SK-N-SH treated with all-trans-retinoic acid at 6 μM for 48 hours (cell line): ENCODE data around the gene GGACT.

Source experiments
- ATAC-seq: fragments of 200-7000 bp; cut with Tn5 transposase; 3 replicates; pipeline ENCODE4 v1.9.1; 2020; ENCODE audit warnings: mild to moderate bottlenecking, moderate library complexity
- ARNTL ChIP-seq: fragments of 450-650 bp; formaldehyde crosslinking; IDR thresholded peaks from 2 replicates; pipeline ENCODE4 v1.5.0; 2020; ENCODE audit warnings: low read depth, mild to moderate bottlenecking, moderate library complexity, borderline replicate concordance
- CREB5 ChIP-seq: fragments of 250-450 bp; sonication (Bioruptor Pico); IDR thresholded peaks from 2 replicates; pipeline ENCODE4 v1.5.1; 2020; ENCODE audit warnings: low read depth, mild to moderate bottlenecking, moderate library complexity
- CSDC2 ChIP-seq: fragments of 250-450 bp; sonication (Bioruptor Pico); IDR thresholded peaks from 2 replicates; pipeline ENCODE4 v1.5.0; 2020; ENCODE audit warnings: mild to moderate bottlenecking, moderate library complexity
- CSRNP3 ChIP-seq: fragments of 250-450 bp; sonication (Bioruptor Pico); IDR thresholded peaks from 2 replicates; pipeline ENCODE4 v1.5.1; 2021; ENCODE audit warnings: mild to moderate bottlenecking, moderate library complexity
- ESRRG ChIP-seq: fragments of 250-450 bp; sonication (Bioruptor Pico); IDR thresholded peaks from 2 replicates; pipeline ENCODE4 v1.6.1; 2021; ENCODE audit warnings: mild to moderate bottlenecking
- GLIS3 ChIP-seq: fragments of 250-450 bp; sonication (Bioruptor Pico); IDR thresholded peaks from 2 replicates; pipeline ENCODE4 v1.5.0; 2020; ENCODE audit warnings: mild to moderate bottlenecking, moderate library complexity
- ISL1 ChIP-seq: fragments of 250-450 bp; sonication (Bioruptor Pico); IDR thresholded peaks from 2 replicates; pipeline ENCODE4 v2.1.2; 2022; ENCODE audit warnings: mild to moderate bottlenecking, moderate library complexity
- OSR1 ChIP-seq: fragments of 250-450 bp; sonication (Bioruptor Pico); IDR thresholded peaks from 2 replicates; pipeline ENCODE4 v1.8.0; 2022; ENCODE audit warnings: moderate library complexity, mild to moderate bottlenecking, inconsistent platforms
- PPARA ChIP-seq: fragments of 250-450 bp; sonication (Bioruptor Pico); IDR thresholded peaks from 2 replicates; pipeline ENCODE4 v1.5.0; 2020; ENCODE audit warnings: mild to moderate bottlenecking, borderline replicate concordance
- RARB ChIP-seq: fragments of 250-450 bp; sonication (Bioruptor Pico); IDR thresholded peaks from 2 replicates; pipeline ENCODE4 v1.8.0; 2021; ENCODE audit warnings: mild to moderate bottlenecking, moderate library complexity
- SNAI2 ChIP-seq: fragments of 250-450 bp; sonication (Bioruptor Pico); IDR thresholded peaks from 2 replicates; pipeline ENCODE4 v1.5.0; 2020; ENCODE audit warnings: mild to moderate bottlenecking, moderate library complexity
- TCF4 ChIP-seq: fragments of 250-450 bp; sonication (Bioruptor Pico); IDR thresholded peaks from 2 replicates; pipeline ENCODE4 v1.8.0; 2021; ENCODE audit warnings: mild to moderate bottlenecking, moderate library complexity, borderline replicate concordance
- TOX ChIP-seq: fragments of 250-450 bp; sonication (Bioruptor Pico); IDR thresholded peaks from 2 replicates; pipeline ENCODE4 v1.8.0; 2021; ENCODE audit warnings: mild to moderate bottlenecking, moderate library complexity, borderline replicate concordance
- TSHZ2 ChIP-seq: fragments of 250-450 bp; sonication (Bioruptor Pico); IDR thresholded peaks from 2 replicates; pipeline ENCODE4 v1.5.0; 2020; ENCODE audit warnings: mild to moderate bottlenecking, moderate library complexity
- ZC3H10 ChIP-seq: fragments of 250-450 bp; sonication (Bioruptor Pico); IDR thresholded peaks from 2 replicates; pipeline ENCODE4 v1.5.1; 2021; ENCODE audit warnings: mild to moderate bottlenecking, moderate library complexity
- ZFP3 ChIP-seq: fragments of 250-450 bp; sonication (Bioruptor Pico); IDR thresholded peaks from 2 replicates; pipeline ENCODE4 v1.5.0; 2020; ENCODE audit warnings: mild to moderate bottlenecking, moderate library complexity
- ZFP30 ChIP-seq: fragments of 450-650 bp; formaldehyde crosslinking; IDR thresholded peaks from 2 replicates; pipeline ENCODE4 v1.5.0; 2022; ENCODE audit warnings: mild to moderate bottlenecking, moderate library complexity
- ZNF565 ChIP-seq: fragments of 450-650 bp; formaldehyde crosslinking; conservative IDR thresholded peaks from 2 replicates; pipeline ENCODE4 v1.5.0; 2020; ENCODE audit warnings: low read depth, mild to moderate bottlenecking, moderate library complexity
- ZNF70 ChIP-seq: fragments of 450-650 bp; formaldehyde crosslinking; IDR thresholded peaks from 2 replicates; pipeline ENCODE4 v1.5.0; 2020; ENCODE audit warnings: mild to moderate bottlenecking, moderate library complexity
- ZNF8 ChIP-seq: fragments of 450-650 bp; formaldehyde crosslinking; IDR thresholded peaks from 2 replicates; pipeline ENCODE4 v1.5.0; 2020; ENCODE audit warnings: mild to moderate bottlenecking, moderate library complexity
- TF ChIP-seq, protein P1 (sequence below): fragments of 250-450 bp; sonication (Bioruptor Pico); IDR thresholded peaks from 2 replicates; pipeline ENCODE4 v1.8.0; 2021; ENCODE audit warnings: low read depth, mild to moderate bottlenecking, moderate library complexity, borderline replicate concordance

Gene GGACT

GRCh38 chr13:100519626-100520025 is 69.0 kb downstream of the GGACT start (continued):
- TF ChIP-seq SNAI2 (CRISPR knock-in tag) (no peak), ZFP30 (CRISPR knock-in tag) (no peak), GLIS3 (no peak), ZFP3 (CRISPR knock-in tag) (no peak), OSR1 (CRISPR knock-in tag) (no peak), ZC3H10 (CRISPR knock-in tag) (no peak), ARNTL (no peak), CREB5 (CRISPR knock-in tag) (no peak), ZNF565 (no peak), ESRRG (CRISPR knock-in tag) (no peak), TSHZ2 (CRISPR knock-in tag) (no peak), ZNF70 (CRISPR knock-in tag) (no peak)

GRCh38 chr13:100518394-100519062 is 70.1 kb downstream of the GGACT start:
- ATAC-seq = no peak
- TF ChIP-seq RARB (CRISPR knock-in tag) (no peak), CSRNP3 (CRISPR knock-in tag) (no peak), TCF4 (CRISPR knock-in tag) (no peak), TOX (CRISPR knock-in tag) (no peak), SNAI2 (CRISPR knock-in tag) (no peak), ZNF8 (CRISPR knock-in tag) (no peak), PPARA (no peak), ZFP30 (CRISPR knock-in tag) (no peak)

GRCh38 chr13:100517728-100518127 is 70.9 kb downstream of the GGACT start:
- no peak for ATAC-seq
- no peak for TF ChIP-seq ISL1 (CRISPR knock-in tag)
- TF ChIP-seq SNAI2 (CRISPR knock-in tag) = no peak
- no peak for TF ChIP-seq ZFP30 (CRISPR knock-in tag)
- no peak for TF ChIP-seq ESRRG (CRISPR knock-in tag)
- no peak for TF ChIP-seq TCF4 (CRISPR knock-in tag)
- no peak for TF ChIP-seq OSR1 (CRISPR knock-in tag)
- no peak for TF ChIP-seq ZNF565
- TF ChIP-seq CSRNP3 (CRISPR knock-in tag) = no peak
- TF ChIP-seq, protein P1, sequence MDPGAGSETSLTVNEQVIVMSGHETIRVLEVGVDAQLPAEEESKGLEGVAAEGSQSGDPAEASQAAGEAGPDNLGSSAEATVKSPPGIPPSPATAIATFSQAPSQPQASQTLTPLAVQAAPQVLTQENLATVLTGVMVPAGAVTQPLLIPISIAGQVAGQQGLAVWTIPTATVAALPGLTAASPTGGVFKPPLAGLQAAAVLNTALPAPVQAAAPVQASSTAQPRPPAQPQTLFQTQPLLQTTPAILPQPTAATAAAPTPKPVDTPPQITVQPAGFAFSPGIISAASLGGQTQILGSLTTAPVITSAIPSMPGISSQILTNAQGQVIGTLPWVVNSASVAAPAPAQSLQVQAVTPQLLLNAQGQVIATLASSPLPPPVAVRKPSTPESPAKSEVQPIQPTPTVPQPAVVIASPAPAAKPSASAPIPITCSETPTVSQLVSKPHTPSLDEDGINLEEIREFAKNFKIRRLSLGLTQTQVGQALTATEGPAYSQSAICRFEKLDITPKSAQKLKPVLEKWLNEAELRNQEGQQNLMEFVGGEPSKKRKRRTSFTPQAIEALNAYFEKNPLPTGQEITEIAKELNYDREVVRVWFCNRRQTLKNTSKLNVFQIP = no peak
- no peak for TF ChIP-seq CSDC2 (CRISPR knock-in tag)
- no peak for TF ChIP-seq PPARA
- TF ChIP-seq, all 23 proteins: peak for 0
